HEK293 (cell line): ENCODE data around the gene IGSF9.

Experiments
- AEBP2 ChIP-seq: fragments of 450-650 bp; formaldehyde crosslinking; IDR thresholded peaks from 2 replicates; pipeline ENCODE4 v1.5.1; 2016; ENCODE audit warnings: missing biosample characterization, missing genetic modification characterization, borderline replicate concordance
- BCL11B ChIP-seq: fragments of 450-650 bp; formaldehyde crosslinking; IDR thresholded peaks from 2 replicates; pipeline ENCODE4 v1.5.1; 2016; ENCODE audit warnings: low read depth, missing biosample characterization, missing genetic modification characterization
- GFI1B ChIP-seq: fragments of 450-650 bp; formaldehyde crosslinking; IDR thresholded peaks from 2 replicates; pipeline ENCODE4 v1.5.1; 2016; ENCODE audit warnings: missing biosample characterization, missing genetic modification characterization
- IKZF3 ChIP-seq: fragments of 450-650 bp; IDR thresholded peaks from 2 replicates; pipeline ENCODE4 v1.5.0; 2018; ENCODE audit warnings: missing biosample characterization, mild to moderate bottlenecking, missing genetic modification characterization, moderate library complexity
- KLF16 ChIP-seq: fragments of 450-650 bp; formaldehyde crosslinking; IDR thresholded peaks from 2 replicates; pipeline ENCODE4 v1.5.1; 2017; ENCODE audit warnings: missing biosample characterization, missing genetic modification characterization
- PBX3 ChIP-seq: sonication (generic); formaldehyde crosslinking; IDR thresholded peaks from 2 replicates; pipeline ENCODE4 v1.8.1; 2022; ENCODE audit warnings: mild to moderate bottlenecking, moderate library complexity, missing genetic modification reagents
- PRDM1 ChIP-seq: fragments of 450-650 bp; formaldehyde crosslinking; IDR thresholded peaks from 2 replicates; pipeline ENCODE4; 2016; ENCODE audit warnings: missing biosample characterization, missing genetic modification characterization
- PRDM4 ChIP-seq: fragments of 450-650 bp; formaldehyde crosslinking; IDR thresholded peaks from 2 replicates; pipeline ENCODE4 v1.5.1; 2017; ENCODE audit warnings: missing biosample characterization, missing genetic modification characterization
- REPIN1 ChIP-seq: fragments of 450-650 bp; formaldehyde crosslinking; IDR thresholded peaks from 2 replicates; pipeline ENCODE4 v1.5.1; 2017; ENCODE audit warnings: missing biosample characterization, missing genetic modification characterization, low read depth
- TRIM28 ChIP-seq: IDR thresholded peaks from 2 replicates; pipeline ENCODE4 v1.6.1; 2011; ENCODE audit warnings: low read length, control low read depth, borderline replicate concordance
- ZBTB17 ChIP-seq: fragments of 450-650 bp; formaldehyde crosslinking; IDR thresholded peaks from 2 replicates; pipeline ENCODE4 v1.5.1; 2016; ENCODE audit warnings: missing biosample characterization, missing genetic modification characterization
- ZBTB26 ChIP-seq: fragments of 450-650 bp; formaldehyde crosslinking; optimal IDR thresholded peaks from 2 replicates; pipeline ENCODE3; 2016; ENCODE audit warnings: missing biosample characterization, mild to moderate bottlenecking, missing genetic modification characterization
- ZFP37 ChIP-seq: fragments of 450-650 bp; formaldehyde crosslinking; IDR thresholded peaks from 2 replicates; pipeline ENCODE4 v1.5.1; 2016; ENCODE audit warnings: missing biosample characterization, missing genetic modification characterization
- ZNF184 ChIP-seq: fragments of 450-650 bp; IDR thresholded peaks from 2 replicates; pipeline ENCODE4 v1.5.1; 2018; ENCODE audit warnings: missing biosample characterization, mild to moderate bottlenecking, missing genetic modification characterization
- ZNF211 ChIP-seq: fragments of 450-650 bp; formaldehyde crosslinking; IDR thresholded peaks from 2 replicates; pipeline ENCODE4 v1.5.1; 2016; ENCODE audit warnings: low read depth, missing biosample characterization, missing genetic modification characterization
- ZNF223 ChIP-seq: fragments of 450-650 bp; formaldehyde crosslinking; IDR thresholded peaks from 2 replicates; pipeline ENCODE4 v1.5.1; 2016; ENCODE audit warnings: missing biosample characterization, missing genetic modification characterization
- ZNF37A ChIP-seq: fragments of 450-650 bp; IDR thresholded peaks from 2 replicates; pipeline ENCODE4 v1.5.1; 2018; ENCODE audit warnings: missing biosample characterization, missing genetic modification characterization
- ZNF580 ChIP-seq: fragments of 450-650 bp; formaldehyde crosslinking; IDR thresholded peaks from 2 replicates; pipeline ENCODE4 v1.5.1; 2016; ENCODE audit warnings: missing biosample characterization, missing genetic modification characterization
- ZNF621 ChIP-seq: fragments of 450-650 bp; formaldehyde crosslinking; IDR thresholded peaks from 2 replicates; pipeline ENCODE4 v1.5.1; 2017; ENCODE audit warnings: missing biosample characterization, missing genetic modification characterization
- ZNF629 ChIP-seq: fragments of 450-650 bp; formaldehyde crosslinking; IDR thresholded peaks from 2 replicates; pipeline ENCODE4 v1.5.1; 2017; ENCODE audit warnings: missing biosample characterization, missing genetic modification characterization
- ZNF639 ChIP-seq: fragments of 450-650 bp; formaldehyde crosslinking; IDR thresholded peaks from 2 replicates; pipeline ENCODE4 v1.5.1; 2016; ENCODE audit warnings: missing biosample characterization, missing genetic modification characterization
- ZNF701 ChIP-seq: fragments of 450-650 bp; formaldehyde crosslinking; IDR thresholded peaks from 2 replicates; pipeline ENCODE4 v1.5.1; 2016; ENCODE audit warnings: missing biosample characterization, missing genetic modification characterization
- ZNF747 ChIP-seq: fragments of 450-650 bp; formaldehyde crosslinking; IDR thresholded peaks from 2 replicates; pipeline ENCODE4 v1.5.1; 2016; ENCODE audit warnings: missing biosample characterization, missing genetic modification characterization
- ZNF768 ChIP-seq: fragments of 450-650 bp; formaldehyde crosslinking; IDR thresholded peaks from 2 replicates; pipeline ENCODE4 v1.5.1; 2018; ENCODE audit warnings: missing biosample characterization, mild to moderate bottlenecking, missing genetic modification characterization
- ZNF776 ChIP-seq: fragments of 450-650 bp; formaldehyde crosslinking; IDR thresholded peaks from 2 replicates; pipeline ENCODE4 v1.5.0; 2017; ENCODE audit warnings: missing biosample characterization, missing genetic modification characterization, borderline replicate concordance
- ZNF785 ChIP-seq: fragments of 450-650 bp; formaldehyde crosslinking; IDR thresholded peaks from 2 replicates; pipeline ENCODE4 v1.5.1; 2016; ENCODE audit warnings: missing biosample characterization, missing genetic modification characterization
- ZSCAN18 ChIP-seq: fragments of 450-650 bp; formaldehyde crosslinking; IDR thresholded peaks from 2 replicates; pipeline ENCODE4 v1.5.1; 2016; ENCODE audit warnings: missing biosample characterization, missing genetic modification characterization
- ZSCAN23 ChIP-seq: fragments of 450-650 bp; formaldehyde crosslinking; IDR thresholded peaks from 2 replicates; pipeline ENCODE4 v1.5.1; 2016; ENCODE audit warnings: missing biosample characterization, missing genetic modification characterization
- ZSCAN30 ChIP-seq: fragments of 450-650 bp; IDR thresholded peaks from 2 replicates; pipeline ENCODE4 v1.5.1; 2018; ENCODE audit warnings: missing biosample characterization, mild to moderate bottlenecking, missing genetic modification characterization, moderate library complexity

Gene IGSF9

GRCh38 chr1:159924025-159924790 is 21.2 kb downstream of the IGSF9 start (continued):
- peak; percentile 35; the same call in 1 of the 2 replicates for TF ChIP-seq PRDM1 (tag by site-specific recombination)
- no peak for TF ChIP-seq ZNF37A (tag by site-specific recombination)
- TF ChIP-seq KLF16 (tag by site-specific recombination): peak; percentile 95
- no peak; the same call in 1 of the 2 replicates for TF ChIP-seq ZNF701 (tag by site-specific recombination)
- TF ChIP-seq ZNF747: no peak
- TF ChIP-seq PRDM4 (tag by site-specific recombination): peak; percentile 89
- no peak for TF ChIP-seq AEBP2 (tag by site-specific recombination)
- TF ChIP-seq ZBTB17 (tag by site-specific recombination): peak; percentile 30
- TF ChIP-seq ZNF621 (tag by site-specific recombination): no peak
- TF ChIP-seq REPIN1 (tag by site-specific recombination): no peak
- TF ChIP-seq BCL11B (tag by site-specific recombination): peak; percentile 66
- 0 out of 2 replicates have a peak, but pooled peaks have one; percentile 21 for TF ChIP-seq GFI1B
- TF ChIP-seq ZNF211: no peak
- no peak for TF ChIP-seq ZNF223 (tag by site-specific recombination)
- no peak; the same call in 1 of the 2 replicates for TF ChIP-seq ZSCAN18 (tag by site-specific recombination)
- TF ChIP-seq IKZF3: peak; percentile 64; the same call in 1 of the 2 replicates
- TF ChIP-seq ZNF629 (tag by site-specific recombination): peak; percentile 95
- TF ChIP-seq ZNF580 (tag by site-specific recombination): peak; percentile 47
- TF ChIP-seq TRIM28: no peak
- TF ChIP-seq ZSCAN23: peak; percentile 74; the same call in 1 of the 2 replicates
- peak; percentile 83; the same call in 1 of the 2 replicates for TF ChIP-seq ZNF639 (tag by site-specific recombination)
- no peak; the same call in 1 of the 2 replicates for TF ChIP-seq PBX3
- TF ChIP-seq ZNF768 (tag by site-specific recombination): no peak
- 0 out of 2 replicates have a peak, but pooled peaks have one; percentile 42 for TF ChIP-seq ZNF184 (tag by site-specific recombination)
- no peak for TF ChIP-seq ZBTB26
- no peak for TF ChIP-seq ZNF776 (tag by site-specific recombination)
- TF ChIP-seq ZFP37: peak; percentile 54
- no peak for TF ChIP-seq ZNF785 (tag by site-specific recombination)
- TF ChIP-seq ZSCAN30 (tag by site-specific recombination): peak; percentile 99
